ENCODE results near the gene TUBD1. TPM values are rescaled to one million over a fixed set of nuclear protein-coding genes. Genes with fewer than 3 reads are reported as not detected.
A peak's percentile ranks its signal among the peaks of the same experiment; 100 is the strongest.

Gene TUBD1
- total and polyA plus RNA-seq, 2 of the 13 experiments (the other 11 are each of a cell fraction or from before 2014, with no cell fraction given) = 18.2 to 25.9 TPM

- TF ChIP-seq AHDC1 (CRISPR knock-in tag; IDR thresholded peaks at IDR 0.05; ENCODE audit: borderline replicate concordance) (0 out of 2 replicates have a peak, but pooled peaks have one; percentile 21), SOX5 (CRISPR knock-in tag; IDR thresholded peaks at IDR 0.05; ENCODE audit: borderline replicate concordance) (no peak), ZNF160 (CRISPR knock-in tag; IDR thresholded peaks at IDR 0.05) (no peak), POLR2AphosphoS2 (IDR thresholded peaks at IDR 0.05; ENCODE audit: low read depth, low read length) (peak; percentile 88), ZC3H13 (CRISPR knock-in tag; IDR thresholded peaks at IDR 0.05) (0 out of 2 replicates have a peak, but pooled peaks have one; percentile 6), SPEN (CRISPR knock-in tag; IDR thresholded peaks at IDR 0.05; ENCODE audit: low read depth) (no peak)
Observed at GRCh38 chr17:59840329-59841090, 52.2 kb downstream of the TUBD1 start (continued).
